Mesothelial cell of epicardium (in vitro differentiated cells): ENCODE results near the gene TMEM179. TPM values are rescaled to one million over a fixed set of nuclear protein-coding genes. Genes with fewer than 3 reads are reported as not detected.

Source experiments
- DNase-seq, 2 experiments: peaks; one replicate each; pipeline ENCODE4 v3.0.0; 2021; ENCODE audit warnings: low spot score in 2 of 2; ENCODE audit not compliant: unreplicated experiment in 2 of 2
- H3K27ac Mint-ChIP-seq: 2 replicates; pipeline ENCODE4 v1.8.0; 2021; ENCODE audit warnings: mixed read lengths
- H3K27me3 Mint-ChIP-seq: 2 replicates; pipeline ENCODE4 v1.8.0; 2021; ENCODE audit warnings: low read depth, mixed read lengths
- H3K36me3 Mint-ChIP-seq: 2 replicates; pipeline ENCODE4 v1.8.0; 2021; ENCODE audit warnings: mixed read lengths
- H3K4me1 Mint-ChIP-seq: 2 replicates; pipeline ENCODE4 v1.8.0; 2021; ENCODE audit warnings: mixed read lengths
- H3K4me3 Mint-ChIP-seq: 2 replicates; pipeline ENCODE4 v1.8.0; 2021; ENCODE audit warnings: mild to moderate bottlenecking, moderate library complexity, mixed read lengths
- H3K9me3 Mint-ChIP-seq: 2 replicates; pipeline ENCODE4 v1.8.0; 2021; ENCODE audit warnings: mixed read lengths
- CTCF ChIP-seq: fragments of 200-600 bp; sonication (generic); IDR thresholded peaks from one replicate; pipeline ENCODE4 v1.5.0; 2021; ENCODE audit warnings: antibody characterized with exemption; ENCODE audit not compliant: unreplicated experiment
- total RNA-seq: library from RNA; stranded (reverse); gene quantifications from 3 replicates; pipeline ENCODE4 v1.2.1, GENCODE V29; 2021

TMEM179 gene
- total RNA-seq, 1 donor from 2014 or later = 6.0 TPM

DNA sequence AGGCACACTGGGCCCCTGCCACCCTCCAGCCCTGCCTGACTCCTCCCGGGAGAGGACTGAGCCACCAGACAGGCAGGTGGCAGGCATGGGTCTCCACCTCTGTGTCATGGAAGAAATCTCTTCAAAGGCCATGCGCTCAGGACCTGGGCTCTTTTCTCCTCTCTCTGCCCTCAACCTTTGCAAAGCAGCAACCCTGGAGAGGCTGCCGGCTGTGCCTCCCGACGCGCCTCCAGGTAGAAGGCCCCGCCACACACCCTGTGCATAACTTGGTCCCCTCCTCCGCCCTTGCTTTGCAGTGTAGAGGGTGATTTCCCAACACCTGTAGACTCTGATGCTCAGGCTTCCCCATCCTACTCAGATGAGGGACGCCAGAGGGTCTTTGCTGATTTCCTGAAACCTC lies 28.2 kb upstream of the TMEM179 start:
- H3K27ac Mint-ChIP-seq = no peak overlapping the region
- H3K4me3 Mint-ChIP-seq = no peak overlapping the region
- H3K9me3 Mint-ChIP-seq = peaks cover 8% of the 10 kb centered on the region
- peaks cover 3% of the 10 kb centered on the region for H3K4me1 Mint-ChIP-seq
- TF ChIP-seq CTCF = no peak
- no peaks in the 10 kb centered on the region for H3K36me3 Mint-ChIP-seq
- H3K27me3 Mint-ChIP-seq = peaks cover 21% of the 10 kb centered on the region
- no peak for DNase-seq

- no peak for DNase-seq
- no peaks in the 10 kb centered on the region for H3K36me3 Mint-ChIP-seq
- H3K27ac Mint-ChIP-seq = no peak overlapping the region
- no peak overlapping the region for H3K4me3 Mint-ChIP-seq
- peaks cover 20% of the 10 kb centered on the region for H3K9me3 Mint-ChIP-seq
- no peaks in the 10 kb centered on the region for H3K4me1 Mint-ChIP-seq
- no peak for TF ChIP-seq CTCF
- H3K27me3 Mint-ChIP-seq = peaks cover 48% of the 10 kb centered on the region
Observed at GRCh38 chr14:104624939-104625338, 20.4 kb upstream of the TMEM179 start.

DNA sequence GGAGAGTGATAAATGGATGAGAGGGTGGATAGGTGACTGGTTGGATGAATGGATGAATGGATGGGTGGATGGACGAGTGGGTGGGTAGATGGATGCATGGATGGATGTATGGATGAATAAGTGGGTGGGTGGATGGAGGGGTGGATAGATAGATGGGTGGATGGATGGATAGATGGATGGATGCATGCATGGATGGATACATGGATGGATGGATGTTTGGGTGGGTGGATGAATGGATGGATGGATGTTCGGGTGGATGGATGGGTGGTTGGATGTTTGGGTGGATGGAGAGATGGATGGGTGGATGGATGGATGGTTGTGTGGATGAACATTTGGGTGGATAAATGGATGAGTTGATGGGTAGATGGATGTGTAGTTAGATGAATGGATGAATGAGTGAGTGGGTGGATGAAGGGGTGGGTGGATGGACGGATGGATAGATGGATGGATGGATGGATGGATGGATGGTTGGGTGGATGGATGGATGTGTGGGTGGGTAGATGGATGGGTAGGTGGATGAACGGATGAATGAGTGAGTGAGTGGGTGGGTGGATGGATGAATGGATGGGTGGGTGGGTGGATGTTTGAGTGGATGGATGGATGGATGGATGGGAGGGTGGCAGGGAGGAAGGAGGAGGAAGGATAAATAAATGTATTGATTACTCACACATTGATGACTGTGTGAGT lies 9.7 kb upstream of the TMEM179 start:
- Mint-ChIP-seq H3K9me3 (peaks cover 4% of the 10 kb centered on the region), H3K4me1 (no peaks in the 10 kb centered on the region), H3K27ac (no peak overlapping the region), H3K27me3 (peaks cover 71% of the 10 kb centered on the region), H3K4me3 (no peak overlapping the region), H3K36me3 (no peaks in the 10 kb centered on the region)
- no peak for DNase-seq
- TF ChIP-seq CTCF = no peak

DNA sequence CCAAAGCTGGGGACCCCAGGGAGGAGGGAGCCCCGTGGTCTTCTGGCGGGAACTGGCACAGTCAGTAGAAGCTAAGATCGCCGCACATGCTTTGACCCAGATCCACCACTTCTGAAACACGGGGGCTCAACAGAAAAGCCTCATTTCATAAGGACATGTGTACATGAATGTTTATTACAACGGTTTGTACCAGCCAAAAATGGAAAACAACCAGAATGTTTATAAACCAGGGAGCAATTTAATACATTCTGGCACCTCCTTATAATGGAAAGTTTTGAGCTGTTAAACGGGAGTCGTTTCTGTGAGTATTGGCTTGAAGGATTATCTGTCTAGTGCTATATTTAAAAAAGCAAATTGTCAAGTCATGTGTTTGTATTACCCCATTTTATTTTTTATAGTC lies 7.3 kb upstream of the TMEM179 start:
- H3K36me3 Mint-ChIP-seq = no peaks in the 10 kb centered on the region
- no peak overlapping the region for H3K4me3 Mint-ChIP-seq
- no peak for TF ChIP-seq CTCF
- no peak for DNase-seq
- H3K4me1 Mint-ChIP-seq = no peaks in the 10 kb centered on the region
- H3K9me3 Mint-ChIP-seq = peaks cover 4% of the 10 kb centered on the region
- no peak overlapping the region for H3K27ac Mint-ChIP-seq
- H3K27me3 Mint-ChIP-seq = peaks cover 75% of the 10 kb centered on the region

DNA sequence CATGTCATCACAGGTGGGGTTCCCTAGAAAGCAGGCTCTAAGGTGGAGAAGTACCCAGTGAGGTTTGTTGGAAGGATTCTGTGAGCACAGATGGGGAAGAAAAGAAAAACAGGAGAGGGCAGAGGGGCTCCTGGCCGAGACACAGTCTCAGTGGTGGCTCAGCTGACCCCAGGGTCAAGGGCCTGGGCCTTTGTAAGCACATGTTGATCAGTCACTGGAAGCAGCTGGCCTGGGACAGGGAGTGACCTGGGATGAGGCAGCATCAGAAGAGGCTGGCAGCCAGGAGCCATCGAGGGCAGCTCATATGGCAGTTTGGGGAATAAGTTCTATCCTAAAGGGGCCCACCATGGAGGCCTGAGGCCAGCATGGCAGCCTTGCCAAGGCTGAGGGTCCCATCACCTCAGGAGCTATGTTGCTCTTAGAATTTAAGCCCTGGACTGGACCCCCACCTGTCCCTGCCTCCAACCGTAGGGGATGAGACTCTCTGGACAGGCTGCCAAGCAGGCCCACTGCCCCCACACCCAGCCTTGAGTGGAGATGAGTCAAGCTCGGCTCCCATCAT lies 6.3 kb upstream of the TMEM179 start:
- no peak overlapping the region for H3K27ac Mint-ChIP-seq
- no peak for DNase-seq
- peaks cover 4% of the 10 kb centered on the region for H3K9me3 Mint-ChIP-seq
- no peaks in the 10 kb centered on the region for H3K4me1 Mint-ChIP-seq
- H3K36me3 Mint-ChIP-seq = no peaks in the 10 kb centered on the region
- no peak overlapping the region for H3K4me3 Mint-ChIP-seq
- H3K27me3 Mint-ChIP-seq = peaks cover 77% of the 10 kb centered on the region
- TF ChIP-seq CTCF = no peak

GRCh38 chr14:104609666-104610065 lies 5.1 kb upstream of the TMEM179 start:
- Mint-ChIP-seq H3K36me3 (no peaks in the 10 kb centered on the region), H3K4me1 (no peaks in the 10 kb centered on the region), H3K27ac (no peak overlapping the region), H3K9me3 (peaks cover 4% of the 10 kb centered on the region), H3K4me3 (no peak overlapping the region), H3K27me3 (peaks cover 79% of the 10 kb centered on the region)
- no peak for TF ChIP-seq CTCF
- no peak for DNase-seq
